K562 (cell line): ENCODE results near the gene ANO8. TPM values are rescaled to one million over a fixed set of nuclear protein-coding genes. Genes with fewer than 3 reads are reported as not detected.
A peak's percentile ranks its signal among the peaks of the same experiment; 100 is the strongest.

Source experiments
- ARHGAP35 ChIP-seq: fragments of 450-650 bp; IDR thresholded peaks from 2 replicates; pipeline ENCODE4 v1.6.1; 2018; ENCODE audit not compliant: partially characterized antibody
- CBX8 ChIP-seq: fragments of 200-600 bp; sonication (generic); IDR thresholded peaks from 2 replicates; pipeline ENCODE4 v1.6.1; 2012; ENCODE audit warnings: borderline replicate concordance, mixed run types, low read depth, mild to moderate bottlenecking, moderate library complexity, mixed read lengths, low read length, control low read depth, inconsistent platforms; ENCODE audit not compliant: poor library complexity, severe bottlenecking; ENCODE audit errors: extremely low read depth
- GTF2A2 ChIP-seq: IDR thresholded peaks from 2 replicates; pipeline ENCODE4 v1.6.1; 2016; ENCODE audit warnings: mild to moderate bottlenecking, missing genetic modification characterization, missing compliant biosample characterization
- KDM2B ChIP-seq: fragments of 250-450 bp; sonication (Bioruptor Pico); IDR thresholded peaks from 2 replicates; pipeline ENCODE4 v1.8.0; 2021; ENCODE audit warnings: mild to moderate bottlenecking, moderate library complexity
- L3MBTL2 ChIP-seq: fragments of 450-650 bp; IDR thresholded peaks from 2 replicates; pipeline ENCODE4 v1.6.1; 2016; ENCODE audit warnings: mild to moderate bottlenecking, moderate library complexity
- NR1H2 ChIP-seq: sonication (generic); formaldehyde crosslinking; IDR thresholded peaks from 2 replicates; pipeline ENCODE4 v1.4.0; 2020; ENCODE audit warnings: mild to moderate bottlenecking, missing genetic modification reagents
- NR3C1 ChIP-seq: sonication (generic); formaldehyde crosslinking; IDR thresholded peaks from 2 replicates; pipeline ENCODE4 v1.8.1; 2022; ENCODE audit warnings: missing genetic modification reagents
- PYGO2 ChIP-seq: fragments of 450-650 bp; IDR thresholded peaks from 2 replicates; pipeline ENCODE4 v1.6.1; 2016; ENCODE audit warnings: mild to moderate bottlenecking, missing genetic modification characterization, moderate library complexity, missing compliant biosample characterization
- SNRNP70 ChIP-seq: fragments of 200-400 bp; formaldehyde crosslinking; optimal IDR thresholded peaks from 2 replicates; pipeline ENCODE3; 2017; ENCODE audit warnings: low read depth, low read length
- TAF1 ChIP-seq: IDR thresholded peaks from 2 replicates; pipeline ENCODE4 v1.6.1; 2011; ENCODE audit warnings: mild to moderate bottlenecking, low read length, moderate library complexity; ENCODE audit not compliant: insufficient read depth, control insufficient read depth, severe bottlenecking; ENCODE audit errors: extremely low read depth
- TAF7 ChIP-seq: fragments of 450-650 bp; IDR thresholded peaks from 2 replicates; pipeline ENCODE4 v1.6.1; 2016; ENCODE audit warnings: missing genetic modification characterization, missing compliant biosample characterization
- TEAD1 ChIP-seq, 2 experiments: fragments of 450-650 bp in 1 of 2; sonication (generic) in 1 of 2; formaldehyde crosslinking; IDR thresholded peaks; 2 replicates each; pipeline versions ENCODE4 v1.4.0 to v1.8.0; 2020 to 2022; ENCODE audit warnings: mild to moderate bottlenecking in 2 of 2, missing genetic modification reagents in 1 of 2
- YBX1 ChIP-seq: fragments of 450-650 bp; IDR thresholded peaks from 2 replicates; pipeline ENCODE4 v1.7.1; 2016; ENCODE audit warnings: mild to moderate bottlenecking
- ZNF253 ChIP-seq: fragments of 250-450 bp; sonication (Bioruptor Pico); conservative IDR thresholded peaks from 2 replicates; pipeline ENCODE4 v1.6.1; 2021; ENCODE audit warnings: mild to moderate bottlenecking
- ZNF584 ChIP-seq: fragments of 200-800 bp; sonication (Bioruptor generic); IDR thresholded peaks from 2 replicates; pipeline ENCODE4 v1.6.1; 2016; ENCODE audit warnings: low read depth, mild to moderate bottlenecking, missing genetic modification characterization, missing compliant biosample characterization
- ZZZ3 ChIP-seq: fragments of 450-650 bp; IDR thresholded peaks from 2 replicates; pipeline ENCODE4 v1.6.1; 2016; ENCODE audit warnings: antibody characterized with exemption, mild to moderate bottlenecking, moderate library complexity
- polyA plus RNA-seq, 8 experiments: library from polyadenylated mRNA; depleted of rRNA in 4 of 8; stranded (reverse) in 5 of 8; unstranded in 3 of 8; fragments of >200 nt; fragmentation: Nextera tagmentation in 2 of 8; fragmentation: Illumina TruSeq in 1 of 8; extraction: Ambion mirVana in 2 of 8; extraction: Trizol in 1 of 8; gene quantifications; 2 replicates each; pipeline versions ENCODE4 v1.2.1 to v1.2.3, GENCODE V29; 2011 to 2014; ENCODE audit warnings: inconsistent platforms in 1 of 8, missing spikeins in 1 of 8
- total RNA-seq, 7 experiments: library from RNA; depleted of rRNA in 6 of 7; stranded (reverse); fragments of >200 nt in 6 of 7; fragmentation: Illumina TruSeq in 2 of 7; extraction: Trizol in 2 of 7; gene quantifications; 2 replicates each; pipeline versions ENCODE4 v1.2.1 to v1.2.3, GENCODE V29; 2011 to 2021; ENCODE audit warnings: low replicate concordance in 1 of 7
- TF ChIP-seq, protein P1 (sequence below), 2 experiments: IDR thresholded peaks in 1 of 2; conservative IDR thresholded peaks in 1 of 2; 2 replicates each; pipeline ENCODE4 v1.6.1; 2016; ENCODE audit warnings: low read depth in 2 of 2, mild to moderate bottlenecking in 1 of 2, missing compliant biosample characterization in 1 of 2, missing genetic modification characterization in 1 of 2, moderate library complexity in 1 of 2
- TF ChIP-seq, protein P2 (sequence below): sonication (generic); formaldehyde crosslinking; IDR thresholded peaks from 2 replicates; pipeline ENCODE4 v1.8.1; 2023; ENCODE audit warnings: mild to moderate bottlenecking, missing genetic modification reagents, moderate library complexity
- TF ChIP-seq, protein P3 (sequence below): fragments of 200-400 bp; formaldehyde crosslinking; IDR thresholded peaks from 2 replicates; pipeline ENCODE4 v1.6.1; 2017; ENCODE audit warnings: mild to moderate bottlenecking, low read depth, low read length, moderate library complexity
- TF ChIP-seq, protein P4 (sequence below): sonication (generic); formaldehyde crosslinking; IDR thresholded peaks from 2 replicates; pipeline ENCODE4 v1.8.0; 2022; ENCODE audit warnings: mild to moderate bottlenecking, missing genetic modification reagents

ANO8 gene
- total and polyA plus RNA-seq, 9 of the 15 experiments (the other 6 are each of a cell fraction or from before 2014, with no cell fraction given): 0.07 to 7.6 (median 2.3) TPM; not detected in 1

DNA sequence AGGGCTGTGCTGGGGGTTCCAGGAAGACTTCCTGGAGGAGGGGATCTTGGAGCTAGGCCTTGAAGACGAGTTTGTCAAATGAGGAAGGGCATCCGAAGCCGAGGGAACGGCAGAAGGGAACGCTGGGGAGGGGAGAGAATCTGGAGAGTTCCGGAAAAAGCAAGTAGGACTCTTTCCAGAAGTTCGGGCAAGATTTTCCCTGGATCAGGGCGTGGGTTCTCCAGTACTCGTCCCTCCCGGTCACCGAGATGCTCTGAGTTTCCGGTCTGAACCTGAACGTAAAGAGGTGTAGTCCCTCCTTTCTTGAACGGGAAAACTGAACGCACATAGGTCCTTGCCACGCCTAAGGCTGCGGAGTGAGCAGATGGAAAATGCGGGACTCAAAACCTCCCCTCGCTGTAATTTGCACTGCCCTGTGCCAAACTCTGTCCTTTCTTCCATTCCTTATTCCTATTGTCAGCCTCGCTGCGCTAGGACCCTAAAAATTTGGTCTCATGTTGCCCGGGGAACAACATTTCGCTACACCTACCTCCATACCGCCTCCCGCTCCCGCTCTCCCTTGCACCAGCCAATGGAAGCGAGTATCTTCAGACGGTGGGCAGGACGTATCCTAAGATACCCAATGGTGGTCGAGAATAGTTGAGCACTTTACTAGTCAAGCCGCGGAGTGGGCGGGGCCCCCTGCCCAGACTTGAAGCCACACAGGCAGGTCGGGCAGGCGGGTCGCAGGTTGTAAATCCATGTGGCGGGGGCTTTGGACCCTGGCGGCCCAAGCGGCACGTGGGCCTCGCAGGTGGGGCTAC lies 2.4 kb upstream of the ANO8 start, which contains the start of gene GTPBP3 (continued):
- TF ChIP-seq PYGO2 (tag) (no peak), ARHGAP35 (no peak), SNRNP70 (no peak), ZZZ3 (no peak), KDM2B (CRISPR knock-in tag) (peak; percentile 32; the same call in 1 of the 2 replicates), CBX8 (no peak), TAF1 (peak; percentile 56), NR3C1 (CRISPR knock-in tag) (no peak), YBX1 (no peak), ZNF584 (CRISPR knock-in tag) (no peak), TAF7 (tag) (peak; percentile 87), L3MBTL2 (peak; percentile 94), ZNF253 (CRISPR knock-in tag) (no peak), NR1H2 (CRISPR knock-in tag) (no peak), GTF2A2 (peak; percentile 47; the same call in 1 of the 2 replicates), TEAD1 (CRISPR knock-in tag; IDR thresholded peaks at IDR 0.05) (peak in 1 of 2 experiments; percentile 60; a peak in 3 of 4 replicates)
- TF ChIP-seq, protein P1, sequence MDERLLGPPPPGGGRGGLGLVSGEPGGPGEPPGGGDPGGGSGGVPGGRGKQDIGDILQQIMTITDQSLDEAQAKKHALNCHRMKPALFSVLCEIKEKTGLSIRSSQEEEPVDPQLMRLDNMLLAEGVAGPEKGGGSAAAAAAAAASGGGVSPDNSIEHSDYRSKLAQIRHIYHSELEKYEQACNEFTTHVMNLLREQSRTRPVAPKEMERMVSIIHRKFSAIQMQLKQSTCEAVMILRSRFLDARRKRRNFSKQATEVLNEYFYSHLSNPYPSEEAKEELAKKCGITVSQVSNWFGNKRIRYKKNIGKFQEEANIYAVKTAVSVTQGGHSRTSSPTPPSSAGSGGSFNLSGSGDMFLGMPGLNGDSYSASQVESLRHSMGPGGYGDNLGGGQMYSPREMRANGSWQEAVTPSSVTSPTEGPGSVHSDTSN (CRISPR knock-in tag; IDR thresholded peaks at IDR 0.05; ENCODE audit: low read depth): no peak
- TF ChIP-seq, protein P1 (tag; conservative IDR thresholded peaks at IDR 0.05; ENCODE audit: low read depth): peak; percentile 45; the same call in 1 of the 2 replicates
- TF ChIP-seq, protein P2, sequence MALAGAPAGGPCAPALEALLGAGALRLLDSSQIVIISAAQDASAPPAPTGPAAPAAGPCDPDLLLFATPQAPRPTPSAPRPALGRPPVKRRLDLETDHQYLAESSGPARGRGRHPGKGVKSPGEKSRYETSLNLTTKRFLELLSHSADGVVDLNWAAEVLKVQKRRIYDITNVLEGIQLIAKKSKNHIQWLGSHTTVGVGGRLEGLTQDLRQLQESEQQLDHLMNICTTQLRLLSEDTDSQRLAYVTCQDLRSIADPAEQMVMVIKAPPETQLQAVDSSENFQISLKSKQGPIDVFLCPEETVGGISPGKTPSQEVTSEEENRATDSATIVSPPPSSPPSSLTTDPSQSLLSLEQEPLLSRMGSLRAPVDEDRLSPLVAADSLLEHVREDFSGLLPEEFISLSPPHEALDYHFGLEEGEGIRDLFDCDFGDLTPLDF (CRISPR knock-in tag): peak; percentile 74
- TF ChIP-seq, protein P3, sequence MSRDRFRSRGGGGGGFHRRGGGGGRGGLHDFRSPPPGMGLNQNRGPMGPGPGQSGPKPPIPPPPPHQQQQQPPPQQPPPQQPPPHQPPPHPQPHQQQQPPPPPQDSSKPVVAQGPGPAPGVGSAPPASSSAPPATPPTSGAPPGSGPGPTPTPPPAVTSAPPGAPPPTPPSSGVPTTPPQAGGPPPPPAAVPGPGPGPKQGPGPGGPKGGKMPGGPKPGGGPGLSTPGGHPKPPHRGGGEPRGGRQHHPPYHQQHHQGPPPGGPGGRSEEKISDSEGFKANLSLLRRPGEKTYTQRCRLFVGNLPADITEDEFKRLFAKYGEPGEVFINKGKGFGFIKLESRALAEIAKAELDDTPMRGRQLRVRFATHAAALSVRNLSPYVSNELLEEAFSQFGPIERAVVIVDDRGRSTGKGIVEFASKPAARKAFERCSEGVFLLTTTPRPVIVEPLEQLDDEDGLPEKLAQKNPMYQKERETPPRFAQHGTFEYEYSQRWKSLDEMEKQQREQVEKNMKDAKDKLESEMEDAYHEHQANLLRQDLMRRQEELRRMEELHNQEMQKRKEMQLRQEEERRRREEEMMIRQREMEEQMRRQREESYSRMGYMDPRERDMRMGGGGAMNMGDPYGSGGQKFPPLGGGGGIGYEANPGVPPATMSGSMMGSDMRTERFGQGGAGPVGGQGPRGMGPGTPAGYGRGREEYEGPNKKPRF: no peak
- TF ChIP-seq, protein P4, sequence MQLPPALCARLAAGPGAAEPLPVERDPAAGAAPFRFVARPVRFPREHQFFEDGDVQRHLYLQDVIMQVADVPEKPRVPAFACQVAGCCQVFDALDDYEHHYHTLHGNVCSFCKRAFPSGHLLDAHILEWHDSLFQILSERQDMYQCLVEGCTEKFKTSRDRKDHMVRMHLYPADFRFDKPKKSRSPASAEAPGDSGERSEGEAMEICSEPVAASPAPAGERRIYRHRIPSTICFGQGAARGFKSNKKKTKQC (CRISPR knock-in tag): peak; percentile 78; the same call in 1 of the 2 replicates
